Measurements from ENCODE around the gene PEDS1.
"Not testable (repeated sequence)": the region's sequence is repeated elsewhere in the genome, so short reads cannot be mapped to it uniquely, and the experiment has no call there.

The PEDS1 gene

GRCh38 chr20:50190251-50191064 is 36.9 kb upstream of the PEDS1 start, which contains the start of gene CEBPB:
Gene CEBPB (plus strand): TSS chr20:50190830. CDS start chr20:50191034, 204 bp downstream.
- peak; percentile 66 for DNase-seq (ENCODE audit: low read depth)

- peak; percentile 12 for DNase-seq (ENCODE audit: low read depth)
These were observed 36.2 kb upstream of the PEDS1 start for GRCh38 chr20:50189681-50190250.

GRCh38 chr20:50188879-50189680 is 35.6 kb upstream of the PEDS1 start:
- DNase-seq (ENCODE audit: low read depth) = no peak

- DNase-seq (ENCODE audit: low read depth) = no peak
These were observed 34.8 kb upstream of the PEDS1 start for GRCh38 chr20:50188287-50188688.

GRCh38 chr20:50187403-50188051 is 34.0 kb upstream of the PEDS1 start:
- DNase-seq (ENCODE audit: low read depth) = no peak

GRCh38 chr20:50186987-50187402 is 33.5 kb upstream of the PEDS1 start:
- no peak for DNase-seq (ENCODE audit: low read depth)

GRCh38 chr20:50186151-50186885 is 32.8 kb upstream of the PEDS1 start:
- peak; percentile 61 for DNase-seq (ENCODE audit: low read depth)

GRCh38 chr20:50185426-50185825 is 31.9 kb upstream of the PEDS1 start:
- DNase-seq (ENCODE audit: low read depth) = no peak

- no peak for DNase-seq (ENCODE audit: low read depth)
These were observed 28.8 kb upstream of the PEDS1 start for GRCh38 chr20:50182346-50182745.

- DNase-seq (ENCODE audit: low read depth) = no peak
These were observed 27.8 kb upstream of the PEDS1 start for GRCh38 chr20:50181344-50181743.

GRCh38 chr20:50178672-50179071 is 25.1 kb upstream of the PEDS1 start:
- DNase-seq (ENCODE audit: low read depth) = not testable (repeated sequence)

GRCh38 chr20:50175938-50176933 is 22.7 kb upstream of the PEDS1 start:
- DNase-seq (ENCODE audit: low read depth) = no peak

GRCh38 chr20:50174456-50174855 is 20.9 kb upstream of the PEDS1 start:
- DNase-seq (ENCODE audit: low read depth) = no peak

- no peak for DNase-seq (ENCODE audit: low read depth)
These were observed 19.0 kb upstream of the PEDS1 start for GRCh38 chr20:50172347-50173013.

GRCh38 chr20:50170549-50171220 is 17.2 kb upstream of the PEDS1 start:
- no peak for DNase-seq (ENCODE audit: low read depth)

GRCh38 chr20:50169329-50169823 is 15.9 kb upstream of the PEDS1 start:
- DNase-seq (ENCODE audit: low read depth) = peak; percentile 41

GRCh38 chr20:50165684-50166554 is 12.4 kb upstream of the PEDS1 start:
- peak; percentile 59 for DNase-seq (ENCODE audit: low read depth)

Data from T-helper 22 cell (primary cell).